H1 (cell line): Measurements from ENCODE around the gene NRIP3. TPM values are rescaled to one million over a fixed set of nuclear protein-coding genes. Genes with fewer than 3 reads are reported as not detected.

Source experiments
- CTCF ChIA-PET: fragments of 300-600 bp; sonication (Branson Sonifier 250); formaldehyde crosslinking; loops from one replicate; lab custom pipeline; 2021; ENCODE audit not compliant: partially characterized antibody; lab: Charles Lee
- POLR2A ChIA-PET: fragments of 300-600 bp; sonication (Branson Sonifier 250); formaldehyde crosslinking; loops from one replicate; lab custom pipeline; 2021; ENCODE audit warnings: inconsistent platforms; ENCODE audit not compliant: partially characterized antibody; lab: Charles Lee
- DNase-seq, 2 experiments: peaks; one replicate each; pipeline versions ENCODE4 v3.0.0 to v3.0.0-alpha.2; 2010 to 2022; ENCODE audit warnings: low spot score in 2 of 2, low read depth in 1 of 2, mixed read lengths in 1 of 2
- FAIRE-seq: peaks from 2 replicates; lab custom pipeline; 2011; peaks lifted over from hg19 to GRCh38; lab: Jason Lieb, UNC
- H2AFZ ChIP-seq: 2 replicates; pipeline ENCODE4 v1.8.1; 2012; ENCODE audit warnings: low read length, inconsistent platforms
- H2AK5ac ChIP-seq: 2 replicates; pipeline ENCODE4 v1.6.1; 2013; ENCODE audit warnings: low read depth, low read length
- H2BK120ac ChIP-seq: replicated peaks from 2 replicates; pipeline ENCODE3; 2013; ENCODE audit warnings: low read depth, low read length, inconsistent platforms
- H2BK12ac ChIP-seq: 2 replicates; pipeline ENCODE4 v1.6.1; 2013; ENCODE audit warnings: low read depth, low read length
- H2BK15ac ChIP-seq: 2 replicates; pipeline ENCODE4 v1.6.1; 2013; ENCODE audit warnings: low read length
- H2BK20ac ChIP-seq: 2 replicates; pipeline ENCODE4 v1.6.1; 2013; ENCODE audit warnings: low read length
- H2BK5ac ChIP-seq: 2 replicates; pipeline ENCODE4 v1.6.1; 2013; ENCODE audit warnings: low read depth, low read length
- H3K14ac ChIP-seq: 2 replicates; pipeline ENCODE4 v1.6.1; 2013; ENCODE audit warnings: inconsistent platforms; ENCODE audit not compliant: insufficient read length
- H3K18ac ChIP-seq: 2 replicates; pipeline ENCODE4 v1.6.1; 2013; ENCODE audit warnings: low read length; ENCODE audit errors: extremely low read depth
- H3K23ac ChIP-seq: 2 replicates; pipeline ENCODE4 v1.6.1; 2013; ENCODE audit warnings: inconsistent platforms; ENCODE audit not compliant: insufficient read length
- H3K23me2 ChIP-seq: 2 replicates; pipeline ENCODE4 v1.6.1; 2013; ENCODE audit warnings: low read depth, low read length
- H3K27ac ChIP-seq: 2 replicates; pipeline ENCODE4 v1.6.1; 2011; ENCODE audit warnings: low read depth, low read length, inconsistent platforms
- H3K27me3 ChIP-seq, 4 experiments: replicated peaks in 1 of 4; 1 replicate in 1 of 4; 2 replicates in 3 of 4; pipeline versions ENCODE4 v1.6.1 to v1.8.1; 2011 to 2013; ENCODE audit warnings: low read length in 3 of 4, mild to moderate bottlenecking in 3 of 4, inconsistent platforms in 2 of 4, mixed read lengths in 2 of 4, moderate library complexity in 1 of 4; ENCODE audit not compliant: control insufficient read depth in 3 of 4, insufficient read depth in 3 of 4; ENCODE audit errors: extremely low read depth in 1 of 4
- H3K36me3 ChIP-seq, 4 experiments: 2 replicates each; pipeline versions ENCODE4 v1.6.1 to v1.8.1; 2011 to 2013; ENCODE audit warnings: mild to moderate bottlenecking in 4 of 4, low read length in 3 of 4, moderate library complexity in 2 of 4, control low read depth in 1 of 4, inconsistent platforms in 1 of 4; ENCODE audit not compliant: insufficient read depth in 4 of 4, control insufficient read depth in 2 of 4
- H3K4ac ChIP-seq: replicated peaks from 2 replicates; pipeline ENCODE3; 2013; ENCODE audit warnings: low read length, low read depth, mixed read lengths, inconsistent platforms; ENCODE audit not compliant: insufficient read length
- H3K4me1 ChIP-seq, 4 experiments: replicated peaks in 1 of 4; 1 replicate in 1 of 4; 2 replicates in 3 of 4; pipeline versions ENCODE4 v1.6.1 to v1.8.1; 2011 to 2013; ENCODE audit warnings: low read length in 3 of 4, inconsistent platforms in 2 of 4, mixed read lengths in 1 of 4; ENCODE audit not compliant: insufficient read depth in 4 of 4, control insufficient read depth in 3 of 4
- H3K4me2 ChIP-seq, 2 experiments: 2 replicates each; pipeline versions ENCODE4 v1.6.1 to v1.8.1; 2011 to 2013; ENCODE audit warnings: low read depth in 2 of 2, low read length in 2 of 2, control low read depth in 1 of 2, inconsistent platforms in 1 of 2, mild to moderate bottlenecking in 1 of 2; ENCODE audit not compliant: insufficient read depth in 1 of 2
- H3K4me3 ChIP-seq, 4 experiments: fragments of 200-600, 300-600 bp in 1 of 4; sonication (generic), shearing (Covaris generic), sonication (Bioruptor Twin) in 1 of 4; 2 replicates each; pipeline versions ENCODE4 v1.5.1 to v1.8.1; 2011 to 2016; ENCODE audit warnings: low read length in 4 of 4, low read depth in 3 of 4, control low read depth in 2 of 4, inconsistent platforms in 2 of 4, mild to moderate bottlenecking in 2 of 4, mixed read lengths in 1 of 4, moderate library complexity in 1 of 4; ENCODE audit not compliant: insufficient read depth in 2 of 4; ENCODE audit errors: extremely low read depth in 1 of 4
- H3K56ac ChIP-seq: replicated peaks from 2 replicates; pipeline ENCODE3; 2013; ENCODE audit warnings: low read depth, mild to moderate bottlenecking, mixed read lengths, low read length, inconsistent platforms; ENCODE audit not compliant: insufficient read length
- H3K79me1 ChIP-seq: 2 replicates; pipeline ENCODE4 v1.6.1; 2013; ENCODE audit warnings: low read depth, low read length, control low read depth
- H3K79me2 ChIP-seq, 2 experiments: 2 replicates each; pipeline versions ENCODE4 v1.6.1 to v1.8.1; 2012 to 2013; ENCODE audit warnings: low read length in 2 of 2, mild to moderate bottlenecking in 2 of 2, inconsistent platforms in 1 of 2; ENCODE audit not compliant: insufficient read depth in 2 of 2, control insufficient read depth in 1 of 2
- H3K9ac ChIP-seq, 4 experiments: replicated peaks in 1 of 4; 1 replicate in 1 of 4; 2 replicates in 3 of 4; pipeline versions ENCODE4 v1.6.1 to v1.8.1; 2011 to 2013; ENCODE audit warnings: low read depth in 3 of 4, low read length in 3 of 4, control low read depth in 2 of 4, mild to moderate bottlenecking in 2 of 4, moderate library complexity in 2 of 4, inconsistent platforms in 1 of 4; ENCODE audit errors: extremely low read depth in 1 of 4
- H3K9me3 ChIP-seq, 2 experiments: 2 replicates each; pipeline versions ENCODE4 v1.6.1 to v1.8.1; 2012 to 2013; ENCODE audit warnings: mild to moderate bottlenecking in 2 of 2, moderate library complexity in 2 of 2, control low read depth in 1 of 2, inconsistent platforms in 1 of 2, low read depth in 1 of 2, low read length in 1 of 2, mixed read lengths in 1 of 2; ENCODE audit not compliant: insufficient read depth in 2 of 2
- H4K20me1 ChIP-seq, 2 experiments: replicated peaks in 1 of 2; 2 replicates each; pipeline versions ENCODE3 to v1.8.1; 2011 to 2013; ENCODE audit warnings: inconsistent platforms in 2 of 2, low read length in 2 of 2, mild to moderate bottlenecking in 1 of 2; ENCODE audit not compliant: insufficient read depth in 2 of 2, control insufficient read depth in 1 of 2
- H4K5ac ChIP-seq: 2 replicates; pipeline ENCODE4 v1.6.1; 2013; ENCODE audit warnings: low read length, low read depth, mixed read lengths, inconsistent platforms; ENCODE audit not compliant: insufficient read length
- H4K8ac ChIP-seq: 2 replicates; pipeline ENCODE4 v1.8.0; 2013; ENCODE audit warnings: mild to moderate bottlenecking, moderate library complexity, low read length, inconsistent platforms; ENCODE audit not compliant: insufficient read depth; ENCODE audit errors: extremely low read depth
- H4K91ac ChIP-seq: replicated peaks from 2 replicates; pipeline ENCODE3; 2013; ENCODE audit warnings: low read length, mixed read lengths, inconsistent platforms; ENCODE audit not compliant: insufficient read length
- CBX8 ChIP-seq: fragments of 300-800, 300-1000 bp; sonication (generic); IDR thresholded peaks from 2 replicates; pipeline ENCODE4 v1.7.1; 2016; ENCODE audit warnings: low read depth, low read length, borderline replicate concordance
- EGR1 ChIP-seq: IDR thresholded peaks from 2 replicates; pipeline ENCODE4 v1.6.1; 2011; ENCODE audit warnings: low read depth, low read length, borderline replicate concordance
- EP300 ChIP-seq, 2 experiments: IDR thresholded peaks; 1 replicate in 1 of 2; 2 replicates in 1 of 2; pipeline ENCODE4 v1.6.1; 2011 to 2012; ENCODE audit warnings: low read depth in 2 of 2, low read length in 2 of 2, mild to moderate bottlenecking in 2 of 2, borderline replicate concordance in 1 of 2, inconsistent platforms in 1 of 2, moderate library complexity in 1 of 2
- GTF2F1 ChIP-seq: IDR thresholded peaks from 2 replicates; pipeline ENCODE4 v1.6.1; 2012; ENCODE audit warnings: low read depth, low read length, improper control_type of control experiment, borderline replicate concordance
- NANOG ChIP-seq: IDR thresholded peaks from 2 replicates; pipeline ENCODE4 v1.6.1; 2011; ENCODE audit warnings: low read length, low read depth, mild to moderate bottlenecking, inconsistent platforms; ENCODE audit not compliant: insufficient read depth, poor library complexity, severe bottlenecking
- POLR2A ChIP-seq, 2 experiments: IDR thresholded peaks; 1 replicate in 1 of 2; 2 replicates in 1 of 2; pipeline ENCODE4 v1.6.1; 2011; ENCODE audit warnings: low read depth in 2 of 2, low read length in 2 of 2, mild to moderate bottlenecking in 2 of 2; ENCODE audit errors: control extremely low read depth in 1 of 2
- POU5F1 ChIP-seq: IDR thresholded peaks from 2 replicates; pipeline ENCODE4 v1.6.1; 2011; ENCODE audit warnings: low read depth, mild to moderate bottlenecking, low read length, moderate library complexity
- WGBS, 2 experiments: shearing (Covaris generic) in 1 of 2; methylation state at CpG; one replicate each; pipeline versions ENCODE4 v1.1.6 to v1.1.7; 2013 to 2015; ENCODE audit warnings: low lambda C conversion rate in 2 of 2, mixed read lengths in 2 of 2, inconsistent platforms in 1 of 2, low coverage in 1 of 2, missing lambda C conversion rate in 1 of 2; ENCODE audit not compliant: insufficient replicate concordance in 2 of 2, insufficient coverage in 1 of 2, insufficient read length in 1 of 2; ENCODE audit errors: extremely low coverage in 1 of 2, missing lambda C conversion rate in 1 of 2; 5-methylcytosine and 5-hydroxymethylcytosine counted together
- polyA plus RNA-seq, 7 experiments: library from polyadenylated mRNA; depleted of rRNA in 3 of 7; stranded (reverse) in 5 of 7; unstranded in 2 of 7; fragments of >200 nt in 5 of 7; fragments of 200-250 nt in 2 of 7; gene quantifications; 1 replicate in 5 of 7; 2 replicates in 1 of 7; 4 replicates in 1 of 7; pipeline versions ENCODE4 v1.2.1 to v1.2.3, GENCODE V29; 2011 to 2013; ENCODE audit warnings: missing spikeins in 2 of 7, mixed read lengths in 2 of 7
- total RNA-seq: library from RNA; stranded (reverse); fragmentation: NEBNext Ultra II Directional; extraction: Animal tissue kit (Norgen Biotek cat#: 25700); gene quantifications from 2 replicates; pipeline ENCODE4 v1.2.1, GENCODE V29; 2021
- TF ChIP-seq, protein P1 (sequence below): IDR thresholded peaks from 2 replicates; pipeline ENCODE4 v1.6.1; 2011; ENCODE audit warnings: low read depth, mild to moderate bottlenecking, low read length; ENCODE audit not compliant: insufficient read depth
- TF ChIP-seq, protein P2 (sequence below), 3 experiments: IDR thresholded peaks; 1 replicate in 2 of 3; 2 replicates in 1 of 3; pipeline versions ENCODE4 v1.5.1 to v1.6.1; 2011; ENCODE audit warnings: low read length in 3 of 3, mild to moderate bottlenecking in 3 of 3, inconsistent platforms in 2 of 3, low read depth in 1 of 3, moderate library complexity in 1 of 3; ENCODE audit not compliant: insufficient read depth in 1 of 3; ENCODE audit errors: control extremely low read depth in 1 of 3

Gene NRIP3
- total and polyA plus RNA-seq, 2 of the 8 experiments (the other 6 are each of a cell fraction or from before 2014, with no cell fraction given), result 3.9 to 7.1 TPM

DNA sequence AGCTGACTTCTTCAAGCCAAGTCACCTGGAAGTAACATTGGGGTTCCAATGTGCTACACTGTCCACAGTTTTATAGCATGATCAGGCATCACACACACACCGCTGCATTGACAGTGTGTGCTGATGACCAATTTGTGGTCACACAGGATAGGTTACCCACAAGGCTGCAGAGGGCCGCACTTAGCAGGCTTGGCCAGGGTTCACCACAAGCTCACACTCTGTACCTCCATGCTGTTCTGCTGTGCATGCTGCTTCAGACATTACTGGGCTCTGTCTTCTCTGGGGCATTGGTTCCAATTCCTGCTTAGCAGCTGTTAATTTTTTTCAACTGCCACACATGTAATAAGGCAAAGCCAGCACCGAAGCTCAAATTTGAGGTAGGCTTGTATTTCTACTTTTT lies 11.0 kb upstream of the NRIP3 start:
- no peaks in the 10 kb centered on the region; the same call in 1 of the 2 replicates for H3K23me2 ChIP-seq
- H3K9me3 ChIP-seq, result no peaks in the 10 kb centered on the region
- no peak overlapping the region for H4K5ac ChIP-seq
- H2BK15ac ChIP-seq, result no peak overlapping the region
- H3K9ac ChIP-seq, result no peak overlapping the region
- H2BK20ac ChIP-seq, result no peak overlapping the region
- no peak overlapping the region for H2AFZ ChIP-seq
- H3K14ac ChIP-seq, result no peak overlapping the region
- POLR2A ChIA-PET, result interaction anchor here (0.6 to 1.6 kb wide), 3 partner anchors 9 to 13 kb away, joined by 3 to 5 read pairs (median 5); partner anchors contain the start of gene NRIP3
- H4K20me1 ChIP-seq, result no peaks in the 10 kb centered on the region
- FAIRE-seq (no peak), DNase-seq (no peak)
- no peak overlapping the region for H3K4me2 ChIP-seq
- no peak overlapping the region for H3K23ac ChIP-seq
- H3K79me2 ChIP-seq, result no peaks in the 10 kb centered on the region; a peak in 1 of 4 replicates
- no peak overlapping the region for H2AK5ac ChIP-seq
- H2BK120ac ChIP-seq, result no peak overlapping the region
- H2BK5ac ChIP-seq, result no peak overlapping the region
- no peak overlapping the region for H4K8ac ChIP-seq
- H3K79me1 ChIP-seq, result no peaks in the 10 kb centered on the region
- H3K18ac ChIP-seq, result no peak overlapping the region
- no peaks in the 10 kb centered on the region for H3K27me3 ChIP-seq
- CTCF ChIA-PET, result interaction anchor here (0.7 to 7.6 kb wide), 34 partner anchors 8 to 492 kb away, joined by 3 to 90 read pairs (median 6); partner anchors contain the start of gene NRIP3
- H3K36me3 ChIP-seq, result no peaks in the 10 kb centered on the region
- no peak overlapping the region for H2BK12ac ChIP-seq
- H3K56ac ChIP-seq, result no peak overlapping the region
- H3K4me1 ChIP-seq, result no peaks in the 10 kb centered on the region
- no peak overlapping the region for H3K27ac ChIP-seq
- H4K91ac ChIP-seq, result no peak overlapping the region
- 89% methylated on average over 3 of the region's 3 CpGs; no CpG with 5 or more reads in 1 of the 2 experiments for WGBS, 2 experiments
- H3K4me3 ChIP-seq, result no peak overlapping the region
- no peak overlapping the region for H3K4ac ChIP-seq
- TF ChIP-seq NANOG, result no peak
- no peak for TF ChIP-seq EGR1
- TF ChIP-seq EP300 (IDR thresholded peaks at IDR 0.05; ENCODE audit: borderline replicate concordance in 1 of 2, low read depth in 2 of 2, low read length in 2 of 2), result no peak
- TF ChIP-seq POU5F1, result no peak
- TF ChIP-seq POLR2A (IDR thresholded peaks at IDR 0.05; ENCODE audit: control extremely low read depth in 1 of 2, low read depth in 2 of 2, low read length in 2 of 2), result no peak
- TF ChIP-seq, protein P1, sequence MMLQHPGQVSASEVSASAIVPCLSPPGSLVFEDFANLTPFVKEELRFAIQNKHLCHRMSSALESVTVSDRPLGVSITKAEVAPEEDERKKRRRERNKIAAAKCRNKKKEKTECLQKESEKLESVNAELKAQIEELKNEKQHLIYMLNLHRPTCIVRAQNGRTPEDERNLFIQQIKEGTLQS, result no peak
- TF ChIP-seq GTF2F1, result no peak
- TF ChIP-seq, protein P2, sequence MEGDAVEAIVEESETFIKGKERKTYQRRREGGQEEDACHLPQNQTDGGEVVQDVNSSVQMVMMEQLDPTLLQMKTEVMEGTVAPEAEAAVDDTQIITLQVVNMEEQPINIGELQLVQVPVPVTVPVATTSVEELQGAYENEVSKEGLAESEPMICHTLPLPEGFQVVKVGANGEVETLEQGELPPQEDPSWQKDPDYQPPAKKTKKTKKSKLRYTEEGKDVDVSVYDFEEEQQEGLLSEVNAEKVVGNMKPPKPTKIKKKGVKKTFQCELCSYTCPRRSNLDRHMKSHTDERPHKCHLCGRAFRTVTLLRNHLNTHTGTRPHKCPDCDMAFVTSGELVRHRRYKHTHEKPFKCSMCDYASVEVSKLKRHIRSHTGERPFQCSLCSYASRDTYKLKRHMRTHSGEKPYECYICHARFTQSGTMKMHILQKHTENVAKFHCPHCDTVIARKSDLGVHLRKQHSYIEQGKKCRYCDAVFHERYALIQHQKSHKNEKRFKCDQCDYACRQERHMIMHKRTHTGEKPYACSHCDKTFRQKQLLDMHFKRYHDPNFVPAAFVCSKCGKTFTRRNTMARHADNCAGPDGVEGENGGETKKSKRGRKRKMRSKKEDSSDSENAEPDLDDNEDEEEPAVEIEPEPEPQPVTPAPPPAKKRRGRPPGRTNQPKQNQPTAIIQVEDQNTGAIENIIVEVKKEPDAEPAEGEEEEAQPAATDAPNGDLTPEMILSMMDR (IDR thresholded peaks at IDR 0.05; ENCODE audit: control extremely low read depth in 1 of 3, insufficient read depth in 1 of 3, low read depth in 1 of 3, low read length in 3 of 3), result no peak
- TF ChIP-seq CBX8, result no peak
